WTC11 (cell line): Measurements from ENCODE around the gene RSRC1.

Source experiments
- SP1 ChIP-seq: sonication (generic); formaldehyde crosslinking; conservative IDR thresholded peaks from 2 replicates; pipeline ENCODE4 v1.8.1; 2022; ENCODE audit warnings: missing genetic modification reagents
- ZNF416 ChIP-seq: fragments of 250-450 bp; sonication (Bioruptor Pico); IDR thresholded peaks from 2 replicates; pipeline ENCODE4 v1.9.0; 2021; ENCODE audit warnings: mild to moderate bottlenecking, inconsistent platforms

DNA sequence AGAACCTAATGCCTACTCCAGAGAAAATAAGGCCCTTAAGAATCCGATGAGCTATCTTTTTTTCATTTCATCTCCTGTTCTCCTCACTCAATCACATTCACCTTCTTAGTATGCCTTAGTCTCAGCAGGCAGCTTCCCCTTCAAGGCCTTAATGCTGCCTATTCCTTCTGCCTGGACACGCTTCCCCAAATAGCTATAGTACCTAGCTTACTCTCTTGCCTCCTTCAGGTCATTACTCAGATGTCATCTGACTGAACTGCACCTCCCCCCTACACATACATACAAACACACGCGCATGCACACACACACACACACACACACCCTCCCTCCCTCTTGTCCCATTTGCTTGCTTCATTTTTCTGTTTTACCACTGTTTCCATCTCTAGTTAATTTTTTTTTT lies 269.6 kb downstream of the RSRC1 start:
- TF ChIP-seq ZNF416 (CRISPR knock-in tag) = no peak
- no peak for TF ChIP-seq SP1 (CRISPR knock-in tag)
